Endometrial microvascular endothelial cells (primary cell): ENCODE measurements around the gene TMEM132D. TPM values are rescaled to one million over a fixed set of nuclear protein-coding genes. Genes with fewer than 3 reads are reported as not detected.

Experiments used
- in situ Hi-C: cut with HindIII; loops from 2 replicates; pipeline ENCODE4 v1.10.0; 2017; ENCODE audit warnings: low sequenced_read_pairs, low pct_unique_long_range_greater_than_20kb; ENCODE audit errors: inconsistent ontology term
- total RNA-seq: library from RNA; depleted of rRNA; stranded (reverse); fragments of >200 nt; gene quantifications from one replicate; pipeline ENCODE4 v1.2.3, GENCODE V29; 2015; ENCODE audit errors: inconsistent ontology term

TMEM132D gene
- total RNA-seq, 1 donor from 2014 or later: not detected

DNA sequence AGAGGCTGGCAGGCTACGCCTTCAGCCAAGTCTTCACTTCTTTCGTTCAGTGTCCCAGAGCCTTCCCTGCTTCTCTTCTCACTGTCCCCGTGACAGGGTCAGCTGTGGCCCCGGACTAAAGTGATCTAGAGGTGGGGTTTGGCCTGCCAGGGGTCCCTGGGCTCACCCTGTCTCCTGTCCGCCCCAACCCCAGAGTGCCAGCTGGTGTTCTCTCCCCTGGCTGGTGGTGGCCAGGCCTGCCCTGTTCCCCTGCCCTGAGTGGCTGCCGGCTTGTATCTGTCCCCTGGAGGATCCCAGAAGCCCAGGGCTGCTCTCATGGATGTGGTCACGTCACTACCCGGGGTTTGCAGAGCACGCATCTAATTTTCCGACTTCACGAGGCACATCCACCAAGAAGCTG, 753.1 kb downstream of the TMEM132D start:
- in situ Hi-C loops: no loop called here

- in situ Hi-C loops: no loop called here
These were observed 758.4 kb downstream of the TMEM132D start for GRCh38 chr12:129145381-129145780.

- in situ Hi-C loops: no loop called here
These were observed 765.0 kb downstream of the TMEM132D start for GRCh38 chr12:129138776-129139175.

- in situ Hi-C loops: no loop called here
These were observed 767.0 kb downstream of the TMEM132D start for GRCh38 chr12:129136694-129137325.

DNA sequence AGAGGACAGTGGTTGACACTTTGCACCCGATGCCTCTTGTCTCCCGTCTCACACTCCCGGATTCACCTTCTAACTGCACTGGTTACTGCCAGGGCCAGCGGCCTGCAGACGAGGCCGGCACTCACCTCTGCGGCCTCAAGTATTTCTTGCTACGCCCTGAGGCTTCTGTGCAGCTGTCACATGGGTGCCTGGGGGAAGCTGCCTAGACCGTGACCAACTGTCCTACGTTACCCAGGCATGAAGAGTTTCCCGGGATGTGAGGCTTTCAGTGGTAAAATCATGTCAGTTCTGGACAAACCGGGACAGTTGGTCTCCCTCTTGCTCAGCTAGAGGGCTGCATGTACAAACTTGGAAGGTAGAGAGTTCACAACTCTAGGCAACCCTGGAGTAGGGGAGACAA, 776.1 kb downstream of the TMEM132D start:
- in situ Hi-C loops: no loop called here

DNA sequence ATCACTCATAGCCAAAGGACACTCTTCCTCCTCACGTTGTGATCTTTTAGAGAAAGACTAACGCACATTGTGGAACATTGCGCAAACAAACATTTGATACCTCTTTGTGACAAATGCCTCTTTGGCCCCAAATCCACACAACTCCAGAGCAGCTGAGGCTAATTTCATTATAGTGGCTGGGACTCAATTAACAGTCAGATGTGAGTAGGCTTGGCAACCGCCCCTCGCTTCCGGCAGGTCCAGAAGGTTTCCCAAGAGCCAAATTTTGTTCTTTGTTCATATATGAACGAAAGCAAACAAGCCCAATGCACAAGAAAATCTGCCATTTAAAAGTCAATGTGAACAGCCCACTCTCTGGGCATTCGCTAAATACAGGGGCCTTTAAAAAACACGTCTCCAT, 776.6 kb downstream of the TMEM132D start:
- in situ Hi-C loops: no loop called here

DNA sequence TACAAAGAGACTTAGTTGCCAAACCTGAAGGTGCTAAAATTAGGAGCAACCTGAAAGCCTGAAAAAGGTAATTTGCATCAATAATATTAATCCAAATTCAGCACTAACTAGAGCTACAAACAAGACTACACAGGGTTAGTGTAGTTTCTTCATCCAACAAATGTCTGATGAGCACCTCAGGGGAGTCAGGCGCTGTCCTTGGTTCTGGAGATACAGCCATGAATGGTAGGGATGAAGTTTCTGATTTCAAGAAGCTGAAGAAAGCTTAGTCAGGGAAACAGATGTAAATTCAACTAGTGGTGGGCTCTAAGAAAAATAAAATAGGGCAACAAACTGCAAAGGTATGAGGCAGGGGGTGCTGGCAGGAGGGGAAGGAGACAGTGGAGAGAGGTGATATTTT, 784.3 kb downstream of the TMEM132D start:
- in situ Hi-C loops: no loop called here

DNA sequence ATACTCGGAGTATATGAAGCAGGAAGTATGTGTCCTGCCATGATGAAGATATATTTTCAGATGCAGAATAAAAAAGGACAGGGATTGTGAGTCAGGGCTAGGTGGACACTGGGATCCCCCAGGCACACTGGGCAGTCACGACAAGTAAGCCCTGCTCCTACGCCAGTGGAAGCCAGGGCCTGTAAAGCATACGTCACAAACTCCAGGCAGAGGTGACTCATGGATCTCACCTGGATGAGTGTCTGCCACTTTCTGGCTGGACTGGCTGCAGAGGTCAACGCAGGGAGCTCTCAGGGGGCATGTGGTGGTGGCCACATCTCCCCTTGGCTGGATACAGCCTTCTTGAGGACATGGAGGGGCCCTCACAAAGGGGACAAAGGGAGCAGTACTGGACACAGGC, 788.3 kb downstream of the TMEM132D start:
- in situ Hi-C loops: no loop called here

GRCh38 chr12:129110575-129110974, 793.2 kb downstream of the TMEM132D start:
- in situ Hi-C loops: no loop called here

- in situ Hi-C loops: no loop called here
These were observed 794.4 kb downstream of the TMEM132D start for GRCh38 chr12:129109174-129110001.

- in situ Hi-C loops: no loop called here
These were observed 797.1 kb downstream of the TMEM132D start for GRCh38 chr12:129106772-129107171.

DNA sequence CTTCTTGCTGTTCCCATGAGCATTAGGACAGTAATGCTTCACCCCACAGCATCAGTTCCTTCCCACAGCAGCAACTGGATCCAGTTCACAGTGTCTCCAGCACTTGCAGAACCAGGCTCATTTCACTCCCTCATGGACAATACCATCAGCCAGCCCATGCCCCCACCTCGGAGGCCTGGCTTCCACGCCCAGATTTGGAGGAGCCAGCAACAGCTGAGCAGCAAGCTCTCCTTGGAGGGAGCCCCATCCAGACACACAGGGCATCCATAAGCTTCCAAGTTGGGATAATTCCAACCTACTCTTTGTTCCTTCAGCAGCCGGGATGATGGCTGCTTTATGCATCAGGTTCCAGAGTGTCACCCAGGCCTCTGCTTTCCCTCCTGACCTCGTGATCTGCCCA, 800.6 kb downstream of the TMEM132D start:
- in situ Hi-C loops: no loop called here

DNA sequence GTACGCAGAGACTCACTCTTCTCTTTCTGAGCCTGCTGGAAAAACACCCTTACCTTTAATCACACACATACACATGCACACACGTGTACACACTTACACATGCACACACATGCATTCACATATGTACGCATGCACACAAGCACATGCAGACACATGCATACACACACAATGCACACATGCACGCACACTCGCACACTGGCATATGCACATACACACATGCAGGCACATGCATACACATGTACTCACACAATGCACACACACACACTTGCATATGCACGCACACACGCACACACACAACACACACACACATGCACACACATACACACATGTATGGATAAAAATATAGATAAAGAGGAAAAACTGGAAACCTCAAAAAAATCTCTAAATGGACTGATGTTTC, 801.6 kb downstream of the TMEM132D start:
- in situ Hi-C loops: no loop called here

GRCh38 chr12:129101816-129102215, 802.0 kb downstream of the TMEM132D start:
- in situ Hi-C loops: no loop called here

- in situ Hi-C loops: no loop called here
These were observed 802.4 kb downstream of the TMEM132D start for GRCh38 chr12:129101404-129101803.

- in situ Hi-C loops: no loop called here
These were observed 806.4 kb downstream of the TMEM132D start for GRCh38 chr12:129097451-129097850.

- in situ Hi-C loops: no loop called here
These were observed 806.9 kb downstream of the TMEM132D start for GRCh38 chr12:129096968-129097367.

- in situ Hi-C loops: no loop called here
These were observed 807.6 kb downstream of the TMEM132D start for GRCh38 chr12:129096184-129096583.

GRCh38 chr12:129089576-129089975, 814.2 kb downstream of the TMEM132D start:
- in situ Hi-C loops: no loop called here
